HG03039 (cell line): Measurements from ENCODE around the gene G6PC3.

Source experiments
- ATAC-seq: cut with Tn5 transposase; IDR thresholded peaks from one replicate; pipeline ENCODE4 v1.9.1; 2021; ENCODE audit warnings: mild to moderate bottlenecking, moderate library complexity; ENCODE audit not compliant: unreplicated experiment

Gene G6PC3

DNA sequence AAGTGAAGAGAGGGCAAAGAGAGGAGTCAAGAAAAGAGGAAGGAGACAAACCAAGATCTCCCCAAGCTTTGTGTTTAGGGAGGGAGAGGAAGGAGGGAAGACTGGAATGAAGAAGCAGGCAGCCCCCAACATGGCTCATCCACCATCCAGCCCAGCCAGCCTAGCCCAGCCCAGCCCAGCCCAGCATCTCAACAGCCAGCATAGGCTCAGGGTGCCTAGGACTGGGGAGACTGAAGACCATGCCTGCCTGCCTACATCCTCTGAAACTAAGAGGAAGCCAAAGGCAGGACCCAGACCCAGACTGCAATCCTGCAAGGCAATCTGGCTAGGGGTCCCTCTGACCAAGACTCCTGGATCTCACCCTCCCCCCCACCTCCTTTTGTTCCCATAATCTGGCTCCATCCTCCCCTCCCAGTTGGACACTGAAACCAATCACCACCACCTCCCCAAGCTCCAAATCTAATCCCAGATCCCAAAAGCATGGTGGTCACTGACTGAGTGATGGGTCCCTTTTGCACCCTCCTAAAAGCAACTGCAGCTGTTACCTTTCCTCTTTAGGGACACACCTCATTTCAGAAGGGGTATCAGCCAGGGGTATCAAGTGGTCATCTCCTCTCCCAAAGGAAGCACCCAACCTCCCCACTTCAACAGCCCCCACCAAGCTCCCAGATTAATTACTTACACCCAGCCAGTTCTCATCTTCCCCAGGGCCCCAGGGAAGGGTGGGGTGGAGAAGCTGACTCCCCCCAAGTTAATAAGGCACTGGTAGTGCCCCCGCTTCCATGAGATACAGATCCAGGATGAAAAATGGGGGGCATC, 51.7 kb downstream of the G6PC3 start:
- ATAC-seq = no peak

DNA sequence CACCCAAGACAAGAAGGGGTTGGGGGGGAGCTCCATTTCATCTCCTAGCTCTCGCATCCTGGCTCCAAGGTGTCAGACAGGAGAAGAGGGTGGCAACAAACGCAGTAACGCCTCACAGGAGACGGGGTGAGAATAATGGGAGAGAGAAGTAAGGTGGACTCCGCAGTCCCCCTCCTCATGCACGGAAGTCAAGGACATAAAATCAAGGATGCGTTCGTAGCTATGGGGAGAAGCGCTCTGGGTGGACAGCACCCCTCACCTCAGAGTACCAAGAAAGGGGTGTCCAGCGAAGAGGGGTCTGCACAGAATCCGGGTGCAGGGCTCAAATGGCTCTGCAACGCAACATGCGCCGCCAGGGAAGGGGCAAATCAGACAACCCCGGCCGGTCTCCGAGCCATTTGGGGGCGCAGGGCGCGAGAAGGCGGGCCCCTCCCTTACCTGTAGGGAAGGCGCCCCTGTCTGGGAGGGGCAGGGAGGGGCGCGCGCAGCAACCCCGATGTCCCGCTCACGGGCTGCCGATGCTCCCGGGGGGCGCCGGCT, 52.4 kb downstream of the G6PC3 start:
- ATAC-seq = peak; percentile 13

- peak; percentile 94 for ATAC-seq
These were observed 53.0 kb downstream of the G6PC3 start, which contains the start of gene HDAC5 for GRCh38 chr17:44123356-44124117. Gene HDAC5 (minus strand): TSS chr17:44123641. CDS start chr17:44117515, 6,126 bp downstream.

- ATAC-seq = no peak
These were observed 53.5 kb downstream of the G6PC3 start for GRCh38 chr17:44124118-44124438.
